Tongue (tissue), 2 donors: ENCODE data around the gene SLC37A4. TPM values are rescaled to one million over a fixed set of nuclear protein-coding genes. Genes with fewer than 3 reads are reported as not detected.
"Not testable (repeated sequence)": the region's sequence is repeated elsewhere in the genome, so short reads cannot be mapped to it uniquely, and the experiment has no call there.

Source experiments
- DNase-seq: peaks from one replicate; pipeline ENCODE4 v3.0.0-alpha.2; 2015
- total RNA-seq: library from RNA; depleted of rRNA; stranded (reverse); fragments of >200 nt; gene quantifications from one replicate; pipeline ENCODE4 v1.2.3, GENCODE V29; 2014

Gene SLC37A4
- total RNA-seq = 8.8 TPM

- DNase-seq = peak; percentile 97
These were observed at the start of gene SLC37A4 for GRCh38 chr11:119030329-119031047. Gene SLC37A4, minus strand, starts transcription at chr11:119030877.

- no peak for DNase-seq
These were observed 48.2 kb upstream of the SLC37A4 start for GRCh38 chr11:119078675-119079420.

- no peak for DNase-seq
These were observed 47.2 kb upstream of the SLC37A4 start for GRCh38 chr11:119077839-119078238.

GRCh38 chr11:119067371-119068222, 36.9 kb upstream of the SLC37A4 start, which contains the start of gene VPS11:
Gene VPS11, plus strand, starts transcription at chr11:119067818. Its CDS starts 6 bp downstream, at chr11:119067824.
- peak; percentile 98 for DNase-seq

GRCh38 chr11:119065369-119065768, 34.7 kb upstream of the SLC37A4 start:
- DNase-seq = no peak

GRCh38 chr11:119062779-119063178, 32.1 kb upstream of the SLC37A4 start:
- no peak for DNase-seq

- DNase-seq = no peak
These were observed 30.6 kb upstream of the SLC37A4 start for GRCh38 chr11:119061256-119061655.

- not testable (repeated sequence) for DNase-seq
These were observed 28.5 kb upstream of the SLC37A4 start for GRCh38 chr11:119059128-119059527.

- peak; percentile 98 for DNase-seq
These were observed 26.5 kb upstream of the SLC37A4 start, which contains the start of gene HYOU1 for GRCh38 chr11:119057000-119057769. Gene HYOU1, minus strand, starts transcription at chr11:119057205. Its CDS starts 1,045 bp downstream, at chr11:119056160.

- DNase-seq = no peak
These were observed 25.8 kb upstream of the SLC37A4 start for GRCh38 chr11:119056421-119056999.

- no peak for DNase-seq
These were observed 25.2 kb upstream of the SLC37A4 start for GRCh38 chr11:119055901-119056300.

- no peak for DNase-seq
These were observed 23.7 kb upstream of the SLC37A4 start for GRCh38 chr11:119054418-119054817.

- DNase-seq = no peak
These were observed 21.6 kb upstream of the SLC37A4 start for GRCh38 chr11:119052163-119052814.

- no peak for DNase-seq
These were observed 20.9 kb upstream of the SLC37A4 start for GRCh38 chr11:119051440-119052162.

GRCh38 chr11:119049081-119049480, 18.4 kb upstream of the SLC37A4 start:
- no peak for DNase-seq

GRCh38 chr11:119048644-119049043, 18.0 kb upstream of the SLC37A4 start:
- no peak for DNase-seq

- no peak for DNase-seq
These were observed 16.5 kb upstream of the SLC37A4 start for GRCh38 chr11:119047205-119047604.

- no peak for DNase-seq
These were observed 15.8 kb upstream of the SLC37A4 start for GRCh38 chr11:119046489-119046888.

- DNase-seq = no peak
These were observed 14.0 kb upstream of the SLC37A4 start for GRCh38 chr11:119044708-119045107.

- DNase-seq = no peak
These were observed 12.2 kb upstream of the SLC37A4 start for GRCh38 chr11:119042927-119043326.
